ENCODE measurements around the gene SGK2.
A peak's percentile ranks its signal among the peaks of the same experiment; 100 is the strongest.

Gene SGK2

GRCh38 chr20:43558412-43559146 is at the start of gene SGK2:
Gene SGK2, plus strand, starts transcription at chr20:43559027. Its CDS starts 7,469 bp downstream, at chr20:43566496.
- DNase-seq, result no peak

- DNase-seq, result no peak
Measured at GRCh38 chr20:43511879-43512278, 46.9 kb upstream of the SGK2 start.

GRCh38 chr20:43513372-43513930 is 45.4 kb upstream of the SGK2 start:
- no peak for DNase-seq

GRCh38 chr20:43513931-43514647 is 44.7 kb upstream of the SGK2 start:
- DNase-seq, result peak; percentile 99

- DNase-seq, result no peak
Measured at GRCh38 chr20:43514648-43514999, 44.2 kb upstream of the SGK2 start.

- DNase-seq, result no peak
Measured at GRCh38 chr20:43515628-43516027, 43.2 kb upstream of the SGK2 start.

- DNase-seq, result no peak
Measured at GRCh38 chr20:43516251-43516824, 42.5 kb upstream of the SGK2 start.

GRCh38 chr20:43520074-43520630 is 38.7 kb upstream of the SGK2 start:
- no peak for DNase-seq

GRCh38 chr20:43525021-43525420 is 33.8 kb upstream of the SGK2 start:
- no peak for DNase-seq

- no peak for DNase-seq
Measured at GRCh38 chr20:43528258-43528875, 30.5 kb upstream of the SGK2 start.

- no peak for DNase-seq
Measured at GRCh38 chr20:43529051-43529450, 29.8 kb upstream of the SGK2 start.

GRCh38 chr20:43529457-43530153 is 29.2 kb upstream of the SGK2 start:
- no peak for DNase-seq

GRCh38 chr20:43530321-43531090 is 28.3 kb upstream of the SGK2 start:
- DNase-seq, result no peak

GRCh38 chr20:43531091-43531443 is 27.8 kb upstream of the SGK2 start:
- DNase-seq, result no peak

GRCh38 chr20:43532416-43533055 is 26.3 kb upstream of the SGK2 start:
- no peak for DNase-seq

- no peak for DNase-seq
Measured at GRCh38 chr20:43533060-43533459, 25.8 kb upstream of the SGK2 start.

- no peak for DNase-seq
Measured at GRCh38 chr20:43534016-43534415, 24.8 kb upstream of the SGK2 start.

GRCh38 chr20:43534791-43535350 is 24.0 kb upstream of the SGK2 start:
- no peak for DNase-seq

- no peak for DNase-seq
Measured at GRCh38 chr20:43535370-43536004, 23.3 kb upstream of the SGK2 start.

Data from NCI-H1694 (cell line).